ENCODE data around the gene IFNA21.
"Not testable (repeated sequence)": the region's sequence is repeated elsewhere in the genome, so short reads cannot be mapped to it uniquely, and the experiment has no call there.

Gene IFNA21

GRCh38 chr9:21166560-21166959 lies at the start of gene IFNA21:
IFNA21 (minus strand) TSS chr9:21166660; CDS start chr9:21166612, 48 bp downstream.
- H3K4me3 ChIP-seq (ENCODE audit: low read length); DNase-seq (ENCODE audit: low read depth): not testable (repeated sequence)

GRCh38 chr9:21213411-21214326 lies 47.2 kb upstream of the IFNA21 start:
- peak; percentile 62 for TF ChIP-seq CTCF (conservative IDR thresholded peaks at IDR 0.05; ENCODE audit: low read depth, low read length)
- not testable (repeated sequence) for H3K4me3 ChIP-seq (ENCODE audit: low read length); DNase-seq (ENCODE audit: low read depth)

- H3K4me3 ChIP-seq (ENCODE audit: low read length); DNase-seq (ENCODE audit: low read depth): not testable (repeated sequence)
Measured at GRCh38 chr9:21212160-21212559, 45.7 kb upstream of the IFNA21 start.

GRCh38 chr9:21210782-21211181 lies 44.3 kb upstream of the IFNA21 start:
- DNase-seq (ENCODE audit: low read depth); H3K4me3 ChIP-seq (ENCODE audit: low read length): not testable (repeated sequence)

- no peak for DNase-seq (ENCODE audit: low read depth)
- TF ChIP-seq CTCF (conservative IDR thresholded peaks at IDR 0.05; ENCODE audit: low read depth, low read length) = no peak
- H3K4me3 ChIP-seq (ENCODE audit: low read length) = no peak overlapping the region
Measured at GRCh38 chr9:21210311-21210710, 43.9 kb upstream of the IFNA21 start.

- not testable (repeated sequence) for H3K4me3 ChIP-seq (ENCODE audit: low read length); DNase-seq (ENCODE audit: low read depth)
Measured at GRCh38 chr9:21207043-21207442, 40.6 kb upstream of the IFNA21 start, which contains the start of gene IFNA10. IFNA10 (minus strand) TSS chr9:21207143; CDS start chr9:21207097, 46 bp downstream.

- TF ChIP-seq CTCF (conservative IDR thresholded peaks at IDR 0.05; ENCODE audit: low read depth, low read length) = no peak
- no peak overlapping the region for H3K4me3 ChIP-seq (ENCODE audit: low read length)
- no peak for DNase-seq (ENCODE audit: low read depth)
Measured at GRCh38 chr9:21205204-21205603, 38.7 kb upstream of the IFNA21 start.

- H3K4me3 ChIP-seq (ENCODE audit: low read length); DNase-seq (ENCODE audit: low read depth): not testable (repeated sequence)
Measured at GRCh38 chr9:21202105-21202504, 35.6 kb upstream of the IFNA21 start, which contains the start of gene IFNA7. IFNA7 (minus strand) TSS chr9:21202205; CDS start chr9:21202165, 40 bp downstream.

- H3K4me3 ChIP-seq (ENCODE audit: low read length); DNase-seq (ENCODE audit: low read depth): not testable (repeated sequence)
- TF ChIP-seq CTCF (conservative IDR thresholded peaks at IDR 0.05; ENCODE audit: low read depth, low read length) = peak; percentile 66
Measured at GRCh38 chr9:21194867-21195776, 28.7 kb upstream of the IFNA21 start.

- not testable (repeated sequence) for DNase-seq (ENCODE audit: low read depth)
Measured at GRCh38 chr9:21187487-21187886, 21.0 kb upstream of the IFNA21 start, which contains the start of gene IFNA4. IFNA4 (minus strand) TSS chr9:21187587; CDS start chr9:21187531, 56 bp downstream.

More at GRCh38 chr9:21187487-21187886, 21.0 kb upstream of the IFNA21 start, which contains the start of gene IFNA4:
- H3K4me3 ChIP-seq (ENCODE audit: low read length) = not testable (repeated sequence)

Data from retinal pigment epithelial cell (primary cell).